ENCODE measurements around the gene SLC44A3. TPM values are rescaled to one million over a fixed set of nuclear protein-coding genes. Genes with fewer than 3 reads are reported as not detected.

Gene SLC44A3
- polyA plus RNA-seq, 1 of the 3 experiments (the other 2 are of a cell fraction): 2.6 TPM

DNA sequence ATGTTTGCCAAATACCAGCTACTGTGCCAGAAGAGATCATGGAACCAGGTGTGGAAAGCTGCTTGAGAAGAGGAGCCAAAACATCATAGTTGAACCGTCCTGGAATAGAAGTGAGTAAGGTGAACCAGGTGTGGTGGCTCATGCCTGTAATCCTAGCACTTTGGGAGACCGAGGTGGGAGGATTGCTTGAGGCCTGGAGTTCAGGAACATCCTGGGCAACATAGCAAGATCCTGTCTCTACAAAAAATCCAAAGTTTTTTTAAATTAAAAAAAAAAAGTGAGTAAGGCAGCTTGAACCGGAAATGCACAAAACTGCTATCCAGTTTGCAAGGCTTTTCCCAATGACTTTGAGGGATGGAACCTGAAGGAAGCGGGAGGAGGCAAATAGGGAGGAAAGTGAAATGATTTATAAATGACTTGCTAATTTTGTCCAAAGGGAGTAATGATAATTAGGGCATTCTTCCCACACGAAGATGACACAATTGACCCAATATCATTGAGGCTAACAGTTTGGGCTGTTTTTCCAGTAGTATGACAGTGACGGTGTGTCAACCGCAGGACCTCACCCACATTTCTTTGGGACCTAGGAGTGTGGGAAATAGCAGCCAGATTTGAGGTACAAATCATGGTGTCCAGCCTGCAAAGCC lies 108.3 kb downstream of the SLC44A3 start:
- Histone ChIP-seq H3K36me3 (replicated peaks in 1 of 2; ENCODE audit: control insufficient read depth in 1 of 2, insufficient read depth in 2 of 2, low read length in 1 of 2) (peaks cover 7 to 17% of the 10 kb centered on the region in 2 experiments), H3F3A (replicated peaks; ENCODE audit: insufficient read depth) (peaks cover 18% of the 10 kb centered on the region), H3K4me1 (ENCODE audit: control insufficient read depth in 1 of 2, insufficient read depth in 2 of 2, low read depth in 1 of 2, low read length in 1 of 2) (peaks cover 16 to 34% of the 10 kb centered on the region in 2 experiments; a peak in 3 of 4 replicates), H3K9ac (no peak overlapping the region), H3K27ac (ENCODE audit: low read depth in 2 of 2, low read length in 1 of 2) (peak overlapping the region in 1 of 2 experiments; percentile 96; a peak in 2 of 4 replicates), H3K4me2 (peak overlapping the region; percentile 84), H3K4me3 (ENCODE audit: low read depth in 2 of 2, low read length in 1 of 2) (peak overlapping the region; percentile 71 to 96), H3K9me3 (no peaks in the 10 kb centered on the region), H3K27me3 (ENCODE audit: insufficient read depth) (no peaks in the 10 kb centered on the region), H2AFZ (ENCODE audit: low read depth) (no peak overlapping the region), H3K79me2 (ENCODE audit: insufficient read depth) (peaks cover 51% of the 10 kb centered on the region), H3K9me2 (no peaks in the 10 kb centered on the region), H4K20me1 (ENCODE audit: insufficient read depth) (peaks cover 21% of the 10 kb centered on the region)
- CTCF ChIA-PET: interaction anchor here (0.6 to 5.2 kb wide), 10 partner anchors 8 to 115 kb away, joined by 3 to 36 read pairs (median 3); no protein-coding TSS in a partner anchor
- no peak for DNase-seq
- POLR2A ChIA-PET: interaction anchor here (0.9 to 2.2 kb wide), 3 partner anchors 23 to 113 kb away, joined by 3 to 20 read pairs (median 8); no protein-coding TSS in a partner anchor
- WGBS (ENCODE audit: low lambda C conversion rate): 86% methylated on average over 7 of the region's 7 CpGs
- TF ChIP-seq FOSL2 (IDR thresholded peaks at IDR 0.05; ENCODE audit: borderline replicate concordance, low read depth): no peak
- TF ChIP-seq RAD21 (IDR thresholded peaks at IDR 0.05; ENCODE audit: low read length): no peak
- no peak for TF ChIP-seq JUND (IDR thresholded peaks at IDR 0.05)
- no peak for TF ChIP-seq TCF12 (IDR thresholded peaks at IDR 0.05)
- no peak for TF ChIP-seq SMC3 (IDR thresholded peaks at IDR 0.05; ENCODE audit: low read depth, low read length)
- no peak for TF ChIP-seq YY1 (IDR thresholded peaks at IDR 0.05; ENCODE audit: low read depth)

DNA sequence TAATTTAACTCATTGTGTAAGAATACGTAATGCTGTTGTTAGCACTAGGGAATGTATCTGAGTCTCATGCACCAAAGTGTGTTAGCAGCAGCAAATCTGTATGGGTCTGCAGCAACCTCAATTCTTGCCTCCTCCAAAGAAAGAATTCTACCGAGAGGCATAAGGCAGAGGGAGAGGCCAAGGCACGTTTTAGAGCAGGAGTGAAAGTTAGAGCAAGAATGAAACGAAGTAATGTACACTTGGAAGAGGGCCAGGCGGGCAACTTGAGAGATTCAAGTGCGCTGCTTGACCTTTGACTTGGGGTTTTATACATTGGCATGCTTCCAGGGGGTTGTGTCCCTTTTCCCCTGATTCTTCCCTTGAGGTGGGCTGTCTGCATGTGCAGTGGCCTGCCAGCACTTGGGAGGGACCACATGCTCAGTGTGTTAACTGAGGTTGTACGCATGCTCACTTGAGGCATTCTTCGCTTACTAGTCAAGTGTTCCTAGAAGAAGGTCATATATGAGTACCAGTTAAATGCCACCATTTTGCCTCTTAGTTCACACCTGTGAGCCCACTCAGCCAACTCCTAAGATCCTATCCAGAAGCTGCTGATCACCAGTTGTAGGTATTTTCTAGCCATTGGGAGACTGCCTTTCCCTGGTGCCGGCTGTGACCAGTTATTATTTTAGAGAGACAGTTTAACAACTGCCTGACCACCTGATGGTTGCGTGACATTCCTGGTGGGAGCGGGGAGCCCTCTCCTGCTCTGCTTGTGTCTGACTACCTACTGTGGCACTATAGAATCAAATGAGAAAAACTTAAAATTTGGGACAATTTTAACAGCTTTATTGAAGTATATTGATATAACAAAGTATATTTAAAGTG lies 109.4 kb downstream of the SLC44A3 start:
- Histone ChIP-seq H3K4me2 (peak overlapping the region; percentile 84), H3K27ac (ENCODE audit: low read depth in 2 of 2, low read length in 1 of 2) (peak overlapping the region in 1 of 2 experiments; percentile 22; a peak in 1 of 4 replicates), H3K36me3 (replicated peaks in 1 of 2; ENCODE audit: control insufficient read depth in 1 of 2, insufficient read depth in 2 of 2, low read length in 1 of 2) (peaks cover 0 to 13% of the 10 kb centered on the region in 2 experiments), H3K9ac (no peak overlapping the region), H4K20me1 (ENCODE audit: insufficient read depth) (peaks cover 9% of the 10 kb centered on the region), H2AFZ (ENCODE audit: low read depth) (no peak overlapping the region), H3F3A (replicated peaks; ENCODE audit: insufficient read depth) (peaks cover 16% of the 10 kb centered on the region), H3K9me2 (no peaks in the 10 kb centered on the region), H3K9me3 (no peaks in the 10 kb centered on the region), H3K27me3 (ENCODE audit: insufficient read depth) (no peaks in the 10 kb centered on the region), H3K79me2 (ENCODE audit: insufficient read depth) (peaks cover 39% of the 10 kb centered on the region), H3K4me1 (ENCODE audit: control insufficient read depth in 1 of 2, insufficient read depth in 2 of 2, low read depth in 1 of 2, low read length in 1 of 2) (peaks cover 14 to 24% of the 10 kb centered on the region in 2 experiments; a peak in 3 of 4 replicates), H3K4me3 (ENCODE audit: low read depth in 2 of 2, low read length in 1 of 2) (peak overlapping the region; percentile 71 to 96; a peak in 3 of 4 replicates)
- ChIA-PET POLR2A (no interaction called here), CTCF (interaction anchor here (0.8 to 2.7 kb wide), 2 partner anchors 112 to 114 kb away, joined by 3 to 15 read pairs; no protein-coding TSS in a partner anchor)
- TF ChIP-seq SMC3 (IDR thresholded peaks at IDR 0.05; ENCODE audit: low read depth, low read length) (no peak), GABPA (IDR thresholded peaks at IDR 0.05; ENCODE audit: low read depth) (no peak), RCOR1 (IDR thresholded peaks at IDR 0.05; ENCODE audit: low read length) (no peak), GATA2 (CRISPR knock-in tag; IDR thresholded peaks at IDR 0.05) (no peak)
- no peak for DNase-seq
- WGBS (ENCODE audit: low lambda C conversion rate): 97% methylated on average over 11 of the region's 11 CpGs

DNA sequence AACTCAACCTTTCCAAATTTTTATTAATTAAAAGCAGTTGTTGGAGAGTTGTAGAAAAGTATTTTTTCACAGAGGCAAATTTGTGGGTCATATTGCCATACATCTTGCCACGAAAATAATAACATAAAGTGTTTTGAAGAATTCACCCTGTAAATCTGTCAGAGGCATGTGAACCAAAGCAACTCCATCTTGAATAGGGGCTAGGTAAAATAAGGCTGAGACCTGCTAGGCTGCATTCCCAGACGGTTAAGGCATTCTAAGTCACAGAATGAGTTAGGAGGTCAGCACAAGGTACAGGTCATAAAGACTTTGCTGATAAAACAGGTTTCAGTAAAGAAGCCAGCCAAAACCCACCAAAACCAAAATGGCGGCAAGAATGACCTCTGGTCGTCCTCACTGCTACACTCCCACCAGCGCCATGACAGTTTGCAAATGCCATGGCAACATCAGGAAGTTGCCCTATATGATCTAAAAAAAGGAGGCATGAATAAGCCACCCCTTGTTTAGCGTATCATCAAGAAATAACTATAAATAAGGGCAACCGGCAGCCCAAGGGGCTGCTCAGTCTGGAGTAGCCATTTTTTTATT lies 111.2 kb downstream of the SLC44A3 start:
- ChIA-PET CTCF (no interaction called here), POLR2A (no interaction called here)
- Histone ChIP-seq H3K27ac (ENCODE audit: low read depth in 2 of 2, low read length in 1 of 2) (no peak overlapping the region), H3K9me2 (no peaks in the 10 kb centered on the region), H3F3A (replicated peaks; ENCODE audit: insufficient read depth) (peaks cover 18% of the 10 kb centered on the region), H4K20me1 (ENCODE audit: insufficient read depth) (no peaks in the 10 kb centered on the region), H3K4me2 (no peak overlapping the region), H3K9ac (no peak overlapping the region), H3K9me3 (no peaks in the 10 kb centered on the region), H2AFZ (ENCODE audit: low read depth) (no peak overlapping the region), H3K4me1 (ENCODE audit: control insufficient read depth in 1 of 2, insufficient read depth in 2 of 2, low read depth in 1 of 2, low read length in 1 of 2) (peaks cover 24 to 31% of the 10 kb centered on the region in 2 experiments; a peak in 3 of 4 replicates), H3K79me2 (ENCODE audit: insufficient read depth) (peaks cover 22% of the 10 kb centered on the region), H3K4me3 (ENCODE audit: low read depth in 2 of 2, low read length in 1 of 2) (no peak overlapping the region), H3K36me3 (replicated peaks in 1 of 2; ENCODE audit: control insufficient read depth in 1 of 2, insufficient read depth in 2 of 2, low read length in 1 of 2) (peaks cover 0 to 10% of the 10 kb centered on the region in 2 experiments), H3K27me3 (ENCODE audit: insufficient read depth) (no peaks in the 10 kb centered on the region)
- 93% methylated on average over 6 of the region's 7 CpGs for WGBS (ENCODE audit: low lambda C conversion rate)
- DNase-seq: no peak
- TF ChIP-seq FOXJ3 (CRISPR knock-in tag; IDR thresholded peaks at IDR 0.05) (no peak), RXRA (IDR thresholded peaks at IDR 0.05; ENCODE audit: borderline replicate concordance, low read depth) (no peak), EZH2phosphoT487 (IDR thresholded peaks at IDR 0.05; ENCODE audit: borderline replicate concordance, low read depth) (no peak), TCF12 (IDR thresholded peaks at IDR 0.05) (no peak), GABPA (IDR thresholded peaks at IDR 0.05; ENCODE audit: low read depth) (no peak), SMC3 (IDR thresholded peaks at IDR 0.05; ENCODE audit: low read depth, low read length) (no peak)
- TF ChIP-seq, protein P1, sequence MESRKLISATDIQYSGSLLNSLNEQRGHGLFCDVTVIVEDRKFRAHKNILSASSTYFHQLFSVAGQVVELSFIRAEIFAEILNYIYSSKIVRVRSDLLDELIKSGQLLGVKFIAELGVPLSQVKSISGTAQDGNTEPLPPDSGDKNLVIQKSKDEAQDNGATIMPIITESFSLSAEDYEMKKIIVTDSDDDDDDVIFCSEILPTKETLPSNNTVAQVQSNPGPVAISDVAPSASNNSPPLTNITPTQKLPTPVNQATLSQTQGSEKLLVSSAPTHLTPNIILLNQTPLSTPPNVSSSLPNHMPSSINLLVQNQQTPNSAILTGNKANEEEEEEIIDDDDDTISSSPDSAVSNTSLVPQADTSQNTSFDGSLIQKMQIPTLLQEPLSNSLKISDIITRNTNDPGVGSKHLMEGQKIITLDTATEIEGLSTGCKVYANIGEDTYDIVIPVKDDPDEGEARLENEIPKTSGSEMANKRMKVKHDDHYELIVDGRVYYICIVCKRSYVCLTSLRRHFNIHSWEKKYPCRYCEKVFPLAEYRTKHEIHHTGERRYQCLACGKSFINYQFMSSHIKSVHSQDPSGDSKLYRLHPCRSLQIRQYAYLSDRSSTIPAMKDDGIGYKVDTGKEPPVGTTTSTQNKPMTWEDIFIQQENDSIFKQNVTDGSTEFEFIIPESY (IDR thresholded peaks at IDR 0.05; ENCODE audit: borderline replicate concordance, low read depth): no peak
- TF ChIP-seq, protein P2, sequence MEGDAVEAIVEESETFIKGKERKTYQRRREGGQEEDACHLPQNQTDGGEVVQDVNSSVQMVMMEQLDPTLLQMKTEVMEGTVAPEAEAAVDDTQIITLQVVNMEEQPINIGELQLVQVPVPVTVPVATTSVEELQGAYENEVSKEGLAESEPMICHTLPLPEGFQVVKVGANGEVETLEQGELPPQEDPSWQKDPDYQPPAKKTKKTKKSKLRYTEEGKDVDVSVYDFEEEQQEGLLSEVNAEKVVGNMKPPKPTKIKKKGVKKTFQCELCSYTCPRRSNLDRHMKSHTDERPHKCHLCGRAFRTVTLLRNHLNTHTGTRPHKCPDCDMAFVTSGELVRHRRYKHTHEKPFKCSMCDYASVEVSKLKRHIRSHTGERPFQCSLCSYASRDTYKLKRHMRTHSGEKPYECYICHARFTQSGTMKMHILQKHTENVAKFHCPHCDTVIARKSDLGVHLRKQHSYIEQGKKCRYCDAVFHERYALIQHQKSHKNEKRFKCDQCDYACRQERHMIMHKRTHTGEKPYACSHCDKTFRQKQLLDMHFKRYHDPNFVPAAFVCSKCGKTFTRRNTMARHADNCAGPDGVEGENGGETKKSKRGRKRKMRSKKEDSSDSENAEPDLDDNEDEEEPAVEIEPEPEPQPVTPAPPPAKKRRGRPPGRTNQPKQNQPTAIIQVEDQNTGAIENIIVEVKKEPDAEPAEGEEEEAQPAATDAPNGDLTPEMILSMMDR (IDR thresholded peaks at IDR 0.05): no peak

All from SK-N-SH (cell line).